HG02885 (cell line): ENCODE results near the gene NR3C1.
A peak's percentile ranks its signal among the peaks of the same experiment; 100 is the strongest.

Experiments
- ATAC-seq: cut with Tn5 transposase; IDR thresholded peaks from one replicate; pipeline ENCODE4 v1.9.1; 2021; ENCODE audit warnings: mild to moderate bottlenecking; ENCODE audit not compliant: unreplicated experiment, poor library complexity

The NR3C1 gene

DNA sequence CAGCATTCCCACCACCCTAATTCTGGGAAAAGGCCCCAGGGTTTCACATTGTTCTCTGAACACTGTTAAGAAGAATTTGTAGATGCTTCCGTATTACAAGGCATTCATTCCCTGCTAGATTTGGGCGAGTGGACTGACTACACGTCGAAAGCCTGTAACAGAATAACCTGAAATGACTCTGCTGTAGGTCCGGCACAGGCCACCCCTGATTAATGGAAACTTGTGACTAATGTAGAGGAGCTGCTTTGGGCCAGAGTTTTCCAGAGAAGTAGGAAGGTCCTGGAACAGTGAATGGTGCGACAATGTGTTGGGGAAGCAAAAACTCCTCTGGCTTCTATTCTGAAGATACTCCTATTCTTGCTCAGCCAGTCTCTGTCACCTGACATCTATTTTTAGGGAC, 87.6 kb downstream of the NR3C1 start:
- no peak for ATAC-seq

DNA sequence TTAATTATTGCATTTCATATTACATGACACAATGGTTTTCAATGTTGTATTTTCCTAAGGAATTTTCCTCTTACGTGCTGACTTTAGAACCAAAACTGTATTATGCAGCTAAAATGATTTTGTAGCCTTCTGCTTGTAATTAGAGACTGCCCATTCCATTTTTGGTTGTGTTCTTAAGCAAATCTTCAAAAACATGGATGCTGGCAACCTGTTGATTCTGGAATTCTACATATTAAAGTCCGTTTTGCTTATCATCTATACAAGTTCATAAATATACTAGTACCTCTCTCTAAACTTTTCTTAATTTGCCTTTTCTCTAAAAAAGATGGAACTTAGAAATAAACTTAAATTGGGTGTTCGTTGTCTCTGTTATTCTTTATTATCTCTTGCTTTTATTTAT, 88.3 kb downstream of the NR3C1 start:
- ATAC-seq = no peak

DNA sequence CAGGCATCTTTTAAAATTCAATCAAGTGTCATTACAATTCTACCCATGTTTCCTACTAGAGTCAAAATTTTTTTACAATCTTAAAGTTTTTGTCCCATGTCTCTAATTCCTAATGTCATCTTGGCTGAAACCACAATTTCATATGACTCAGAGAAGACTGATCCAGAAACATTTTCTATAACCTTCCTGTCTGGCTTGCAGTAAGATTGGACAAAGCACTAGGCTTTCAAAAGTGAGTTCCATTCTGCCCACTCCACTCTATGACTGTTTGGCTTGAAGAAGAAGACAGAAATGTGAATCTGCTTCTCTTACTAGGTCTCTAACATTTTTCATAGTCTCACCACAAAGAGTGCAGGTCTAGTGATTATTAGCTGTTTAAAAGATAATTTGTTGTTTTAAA, 88.8 kb downstream of the NR3C1 start:
- ATAC-seq = peak; percentile 32

DNA sequence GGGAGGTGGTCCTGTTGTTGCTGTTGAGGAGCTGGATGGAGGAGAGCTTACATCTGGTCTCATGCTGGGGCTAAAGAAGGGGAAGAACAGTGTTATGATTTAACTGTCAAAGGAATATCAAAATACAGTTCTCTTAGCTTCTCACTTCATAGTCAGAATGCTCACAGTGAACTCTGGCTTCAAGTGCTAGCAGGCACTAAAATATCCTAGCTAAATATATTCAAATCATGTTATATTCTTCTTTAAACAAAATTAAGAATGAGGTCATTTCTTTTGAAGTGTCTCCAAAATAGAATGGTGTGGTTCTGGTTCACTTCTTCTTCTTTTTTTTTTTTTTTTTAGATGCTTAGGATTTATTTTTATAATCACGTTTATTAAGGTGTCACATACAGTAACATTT, 89.4 kb downstream of the NR3C1 start:
- ATAC-seq = peak; percentile 43

DNA sequence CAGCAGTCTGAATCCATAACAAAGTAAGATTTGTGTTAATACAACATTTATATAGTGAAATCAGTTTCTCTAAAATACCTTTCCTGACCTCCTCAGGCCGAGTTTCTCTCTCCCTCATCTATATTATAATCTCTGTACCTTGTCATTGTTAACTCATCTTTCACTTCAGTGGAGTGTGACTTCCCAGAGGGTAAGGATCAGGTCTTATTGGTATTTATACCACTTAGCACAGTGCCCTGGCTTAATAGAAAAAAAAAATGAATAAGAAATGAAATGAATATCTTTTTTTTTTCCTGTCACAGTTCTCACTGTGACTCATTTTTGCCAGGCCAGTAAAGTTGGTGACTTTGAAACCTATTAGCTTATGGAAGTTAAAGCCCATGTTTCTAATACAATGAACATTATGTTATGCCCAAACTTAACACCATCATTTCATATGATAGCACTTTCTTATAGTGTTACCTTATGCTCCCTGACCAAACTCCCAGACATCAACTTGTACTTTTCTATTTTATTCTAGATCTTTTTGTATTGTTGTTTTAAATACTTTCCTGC, 90.1 kb downstream of the NR3C1 start:
- ATAC-seq = no peak

DNA sequence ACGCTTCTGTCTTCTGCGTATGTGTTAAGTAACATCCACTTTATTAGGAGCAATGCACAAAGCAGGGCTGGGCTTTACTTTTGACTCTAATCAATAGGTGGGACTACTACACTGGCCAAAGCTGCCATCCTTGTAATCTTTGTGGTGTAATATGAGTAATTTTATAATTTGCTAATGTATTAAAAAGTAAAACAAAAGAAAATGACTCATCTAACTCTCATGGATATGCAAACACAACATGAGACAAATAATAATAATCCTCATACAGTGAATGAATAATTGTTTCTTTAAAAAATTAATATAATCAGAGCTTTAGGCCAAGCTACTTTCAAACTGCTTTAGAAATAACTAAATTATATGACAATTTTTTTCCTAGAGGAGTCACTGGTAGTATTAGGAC, 90.7 kb downstream of the NR3C1 start:
- no peak for ATAC-seq

DNA sequence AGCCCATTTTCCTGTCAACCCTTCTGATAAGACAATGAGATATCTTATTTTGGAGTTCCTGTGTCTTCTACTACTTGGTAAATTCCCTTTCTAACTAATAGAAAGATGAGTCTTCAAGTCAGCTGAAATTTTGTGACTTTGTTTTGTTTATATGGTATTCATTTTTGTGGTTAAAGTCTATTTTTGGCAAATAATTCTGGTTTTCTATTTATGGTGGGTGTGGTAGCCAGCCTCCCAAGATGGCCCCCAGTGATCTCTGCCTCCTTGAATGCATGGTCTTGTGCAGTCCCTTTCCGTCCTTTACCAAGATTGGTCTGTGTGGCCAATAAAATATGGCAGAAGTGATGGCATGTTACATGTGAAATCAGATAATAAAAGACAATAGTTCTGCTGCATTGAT, 91.5 kb downstream of the NR3C1 start:
- no peak for ATAC-seq

DNA sequence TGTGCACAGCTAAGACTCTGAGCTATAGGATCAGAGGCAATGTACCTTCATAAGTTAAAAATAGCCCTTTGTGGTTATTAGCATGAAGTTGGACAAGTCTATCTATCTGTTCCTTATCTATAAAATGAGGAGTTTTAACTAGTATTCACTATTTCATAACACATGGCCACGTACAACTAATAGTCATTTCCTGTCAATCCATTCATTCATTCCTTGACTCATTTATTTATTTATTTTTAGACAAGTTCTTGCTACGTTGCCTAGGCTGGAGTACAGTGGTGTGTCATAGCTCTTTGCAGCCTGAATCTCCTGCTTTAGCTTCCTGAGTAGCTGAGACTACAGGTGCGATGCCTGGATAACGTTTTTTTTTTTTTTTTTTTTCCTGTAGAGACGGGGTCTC, 92.1 kb downstream of the NR3C1 start:
- no peak for ATAC-seq

DNA sequence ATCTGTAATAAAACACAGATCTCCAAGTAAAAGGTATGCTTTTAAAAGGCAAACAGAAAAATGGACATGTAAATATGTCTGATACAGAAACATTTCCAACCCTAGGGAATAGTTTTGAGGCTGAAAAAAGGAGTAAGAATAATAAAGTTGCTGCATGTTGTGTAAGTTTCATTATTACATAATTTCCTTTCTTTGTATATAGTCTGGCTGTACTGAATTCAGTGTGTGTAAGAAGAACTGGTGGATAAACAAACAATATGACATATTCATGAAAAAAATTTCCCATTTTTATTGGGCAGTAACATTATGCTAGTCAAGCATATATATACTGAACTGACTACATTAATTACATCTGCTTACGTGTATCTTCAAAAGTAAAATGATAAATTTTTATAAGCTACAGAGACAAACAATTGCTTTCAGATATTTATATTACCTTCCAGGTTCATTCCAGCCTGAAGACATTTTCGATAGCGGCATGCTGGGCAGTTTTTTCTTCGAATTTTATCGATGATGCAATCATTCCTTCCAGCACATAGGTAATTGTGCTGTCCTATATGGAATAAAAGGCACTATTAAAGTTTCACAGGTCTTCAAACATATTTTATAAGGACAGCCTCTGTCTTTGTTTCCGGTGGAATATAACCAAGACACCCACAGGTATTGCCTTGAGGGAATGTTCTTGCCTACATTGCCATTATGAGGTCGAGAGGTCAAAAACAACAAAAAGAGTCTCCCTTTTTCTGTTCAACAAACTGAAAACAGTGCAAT, 93.6 kb downstream of the NR3C1 start:
- ATAC-seq = peak; percentile 37

DNA sequence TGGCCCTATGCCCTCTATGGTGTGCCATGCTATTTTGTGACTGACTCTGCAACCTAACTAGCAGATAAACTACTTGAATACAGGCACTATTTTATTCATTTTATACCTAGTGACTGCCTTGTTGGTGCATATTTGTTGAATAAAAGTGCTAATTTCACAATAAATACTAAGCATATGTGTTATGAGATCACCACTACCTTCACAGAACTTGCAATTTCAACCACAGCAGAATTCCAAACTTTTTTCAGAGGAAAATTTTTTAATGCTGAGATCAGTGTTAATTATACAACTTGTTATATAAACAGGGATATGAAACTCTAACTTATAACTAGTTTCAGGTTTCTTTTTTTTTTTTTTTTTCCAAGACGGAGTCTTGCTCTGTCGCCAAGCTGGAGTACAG, 94.8 kb downstream of the NR3C1 start:
- no peak for ATAC-seq

DNA sequence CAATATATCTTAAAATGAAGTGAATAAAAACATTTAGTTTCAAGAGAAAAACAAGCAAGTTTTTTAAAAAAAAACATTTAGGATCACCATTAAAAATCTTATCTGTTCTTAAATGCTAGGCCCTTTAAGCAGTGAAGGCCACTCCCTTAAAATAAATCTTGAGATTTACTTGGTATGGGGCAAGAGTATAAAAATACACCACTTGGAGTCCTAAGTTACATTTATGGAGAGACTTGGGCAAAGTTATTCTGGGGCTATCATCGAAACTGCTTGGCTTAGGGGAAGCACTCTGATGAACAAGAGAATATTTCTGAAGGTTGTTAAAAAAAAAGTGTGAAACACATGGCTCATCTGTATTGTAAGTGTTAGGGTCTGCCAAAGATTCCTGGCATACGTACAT, 97.4 kb downstream of the NR3C1 start:
- no peak for ATAC-seq

DNA sequence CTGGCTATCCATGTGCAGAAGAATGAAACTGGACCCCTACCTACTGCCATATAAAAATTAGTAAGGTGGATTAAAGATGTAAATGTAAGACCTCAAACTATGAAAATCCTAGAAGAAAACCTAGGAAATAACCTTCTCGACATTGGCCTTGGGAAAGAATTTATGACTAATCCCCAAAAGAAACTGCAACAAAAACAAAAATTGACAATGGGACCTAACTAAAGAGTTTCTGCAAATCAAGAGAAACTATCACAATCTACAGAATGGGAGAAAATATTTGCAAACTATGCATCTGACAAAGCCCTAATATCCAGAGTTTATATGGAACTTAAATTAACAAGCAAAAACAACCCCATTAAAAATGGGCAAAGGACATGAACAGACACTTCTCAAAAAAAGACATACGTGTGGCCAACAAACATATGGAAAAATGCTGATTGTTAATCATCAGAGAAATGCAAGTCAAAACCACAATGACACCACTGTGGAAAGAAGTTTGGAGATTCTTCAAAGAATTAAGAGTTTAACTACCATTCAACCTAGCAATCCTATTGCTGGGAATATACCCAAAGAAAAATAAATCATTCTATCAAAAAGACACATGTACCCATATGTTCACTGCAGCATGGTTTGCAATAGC, 98.5 kb downstream of the NR3C1 start:
- no peak for ATAC-seq

DNA sequence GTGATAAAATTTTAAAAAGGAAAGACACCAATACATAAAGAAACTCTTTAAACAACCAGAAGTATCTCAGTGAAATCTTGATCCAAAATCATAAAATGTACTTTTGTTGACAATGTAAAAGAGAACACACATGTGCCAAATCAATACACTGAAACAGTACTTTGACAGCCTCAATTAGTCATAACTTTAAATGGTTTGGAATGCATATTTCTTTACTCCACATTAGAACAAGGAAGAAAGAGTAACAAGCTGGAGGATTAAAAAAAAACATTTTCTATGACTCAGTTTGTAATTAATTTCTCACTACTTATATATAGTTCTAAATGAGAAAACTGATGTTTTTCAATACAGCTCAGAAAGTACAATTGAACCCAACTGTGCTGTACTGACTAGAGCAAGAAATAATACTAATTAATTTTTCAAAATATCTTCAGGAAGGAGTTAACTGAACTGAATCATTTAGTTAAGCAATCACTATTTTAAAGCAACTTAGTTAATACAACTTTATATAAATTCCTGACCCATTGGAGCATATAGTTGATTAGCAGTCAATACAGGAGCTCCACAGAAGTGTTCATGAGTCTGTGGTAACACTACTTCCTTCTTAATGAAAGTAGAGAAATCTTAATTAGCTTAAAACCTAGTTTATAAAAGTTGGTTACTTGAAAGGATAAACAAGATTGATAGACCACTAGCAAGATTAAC, 101.0 kb downstream of the NR3C1 start:
- no peak for ATAC-seq

DNA sequence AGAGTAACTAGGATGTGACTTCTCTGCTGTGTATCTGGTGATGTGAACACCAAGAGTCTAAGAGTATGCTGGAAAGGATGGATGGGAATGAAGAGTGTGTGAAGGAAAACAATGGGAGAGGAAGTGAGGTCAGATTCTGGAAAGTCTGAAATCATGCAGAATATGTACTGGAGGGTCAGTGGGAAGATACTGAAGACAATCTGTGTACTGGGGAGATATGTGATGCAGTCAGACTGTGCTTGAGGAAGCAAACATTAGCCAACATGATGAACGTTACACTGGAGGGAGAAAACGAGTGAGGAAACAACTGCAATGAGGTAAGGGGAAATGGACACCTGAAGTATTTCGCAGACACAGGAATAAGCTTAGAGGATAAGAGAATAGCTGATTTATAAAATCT, 105.7 kb downstream of the NR3C1 start:
- no peak for ATAC-seq

DNA sequence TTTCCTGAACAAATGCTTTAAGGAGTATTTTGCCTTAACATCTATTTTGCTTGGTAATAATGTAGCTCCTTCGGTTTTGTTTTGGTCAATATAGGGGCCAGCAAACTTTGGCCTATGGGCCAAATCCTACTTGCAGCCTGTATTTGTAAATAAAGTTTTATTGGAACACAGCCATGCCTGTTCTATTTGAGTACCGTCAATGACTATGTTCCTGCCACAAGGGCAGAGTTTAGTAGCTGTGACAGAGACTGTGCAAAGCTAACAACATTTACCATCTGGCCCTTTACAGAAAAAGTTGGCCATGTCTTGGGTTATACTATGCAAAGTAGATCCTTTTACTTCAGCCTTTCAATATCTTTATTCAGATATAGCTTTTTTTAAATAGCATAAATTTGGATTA, 113.4 kb downstream of the NR3C1 start:
- no peak for ATAC-seq

DNA sequence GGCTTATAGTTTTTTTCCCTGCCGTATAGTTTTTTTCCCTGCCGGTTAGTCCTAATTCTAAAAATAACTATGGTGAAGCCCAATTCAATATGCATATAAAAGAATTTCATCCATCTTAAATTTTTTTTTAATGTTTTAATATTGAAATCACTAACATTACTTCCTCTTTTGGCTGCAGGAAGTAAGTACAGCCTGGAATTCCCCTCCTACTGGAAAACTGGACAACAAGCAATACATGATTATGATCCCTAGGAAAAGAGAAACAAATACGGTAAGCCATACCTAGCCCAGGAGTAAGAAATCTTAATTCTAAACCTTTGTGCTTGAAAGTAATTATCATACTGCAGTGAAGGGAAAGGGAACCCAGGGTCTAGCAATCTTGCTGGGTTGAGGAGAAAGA, 119.0 kb downstream of the NR3C1 start:
- no peak for ATAC-seq

DNA sequence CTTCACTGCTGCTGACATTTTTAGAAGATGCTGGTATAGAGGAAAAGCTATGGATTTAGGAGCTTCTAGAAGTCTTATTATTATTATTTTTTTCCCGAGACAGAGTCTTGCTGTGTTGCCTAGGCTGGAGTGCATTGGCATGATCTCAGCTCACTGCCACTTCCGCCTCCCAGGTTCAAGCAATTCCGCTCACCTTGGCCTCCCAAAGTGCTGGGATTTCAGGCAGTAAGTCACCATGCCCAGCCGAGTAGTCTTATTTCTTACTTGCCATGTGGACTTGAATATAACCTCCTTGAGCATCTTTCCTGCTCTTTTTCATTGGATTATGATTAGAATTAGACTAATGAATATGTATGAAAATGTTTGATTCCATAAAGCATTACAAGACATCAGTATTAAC, 119.5 kb downstream of the NR3C1 start:
- ATAC-seq = no peak

DNA sequence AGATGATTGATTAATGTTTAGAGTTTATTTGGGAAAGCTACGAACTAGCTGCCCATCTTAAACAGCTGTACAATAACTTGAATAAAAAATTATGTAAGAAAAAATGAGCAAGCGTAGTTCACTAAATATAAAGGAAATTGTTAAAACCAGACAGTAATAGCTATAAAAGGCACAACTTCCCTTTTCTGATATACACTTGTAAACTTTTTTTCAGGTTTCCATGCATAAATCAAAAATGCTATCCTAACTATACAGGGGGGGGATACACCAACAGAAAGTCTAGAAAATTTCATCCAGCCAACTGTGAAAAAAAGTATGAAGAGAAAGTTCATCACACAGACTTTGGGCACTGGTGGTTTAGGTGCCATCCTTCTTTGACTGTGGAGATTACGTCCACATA, 122.3 kb downstream of the NR3C1 start:
- no peak for ATAC-seq

DNA sequence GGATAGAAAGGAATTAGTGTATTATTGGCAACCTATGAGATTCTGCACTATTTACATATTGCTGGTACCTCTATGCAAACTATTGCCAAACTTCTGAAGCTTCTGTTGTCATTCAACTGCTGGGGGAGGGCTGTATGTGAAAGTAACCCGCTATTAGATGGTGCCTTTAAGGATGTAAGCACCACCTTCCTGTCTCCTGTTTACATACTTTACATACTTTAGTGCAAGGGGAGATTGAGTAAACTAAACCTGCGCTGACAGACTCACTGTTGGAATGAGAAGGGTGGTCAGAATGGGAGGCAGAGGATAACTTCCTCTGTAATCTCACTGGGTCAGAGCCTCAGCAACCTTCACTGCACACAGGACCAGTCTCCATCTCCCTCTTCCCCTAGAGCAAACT, 123.8 kb downstream of the NR3C1 start:
- no peak for ATAC-seq

DNA sequence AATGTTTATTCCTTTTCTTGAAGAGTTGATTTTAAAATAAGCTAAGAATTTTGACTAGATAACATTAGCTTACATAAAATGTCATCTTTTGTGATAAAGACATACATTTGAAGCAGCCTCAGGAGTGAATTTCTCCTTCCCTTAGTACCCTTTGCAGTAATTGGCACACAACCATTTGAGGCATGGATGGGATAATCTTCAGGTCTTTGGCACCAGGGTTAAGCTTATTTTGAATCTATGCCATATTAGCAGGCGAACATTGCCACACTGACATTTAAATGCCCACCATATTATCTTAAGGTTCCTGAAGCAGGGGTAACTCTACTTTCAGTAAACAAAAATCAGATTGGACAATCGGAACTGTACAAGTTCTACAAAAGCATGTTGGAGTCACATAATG, 126.0 kb downstream of the NR3C1 start:
- no peak for ATAC-seq
